HG03558 (cell line): ENCODE results near the gene KPNA6.
A peak's percentile ranks its signal among the peaks of the same experiment; 100 is the strongest.
"Not testable (repeated sequence)": the region's sequence is repeated elsewhere in the genome, so short reads cannot be mapped to it uniquely, and the experiment has no call there.

Experiments
- ATAC-seq: cut with Tn5 transposase; IDR thresholded peaks from one replicate; pipeline ENCODE4 v1.9.1; 2021; ENCODE audit warnings: moderate number of reproducible peaks; ENCODE audit not compliant: unreplicated experiment; ENCODE audit errors: extremely low read depth

KPNA6 gene

DNA sequence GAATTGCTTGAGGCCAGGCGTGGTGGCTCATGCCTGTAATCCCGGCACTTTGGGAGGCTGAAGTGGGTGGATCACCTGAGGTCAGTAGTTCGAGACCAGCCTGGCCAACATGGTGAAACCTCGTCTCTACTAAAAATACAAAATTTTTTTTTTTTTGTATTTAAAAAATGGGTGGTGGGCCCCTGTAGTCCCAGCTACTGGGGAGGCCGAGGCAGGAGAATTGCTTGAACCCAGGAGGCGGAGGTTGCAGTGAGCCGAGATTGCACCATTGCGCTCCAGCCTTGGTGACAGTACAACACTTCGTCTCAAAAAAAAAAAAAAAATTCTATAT is 26.1 kb downstream of the KPNA6 start:
- not testable (repeated sequence) for ATAC-seq

DNA sequence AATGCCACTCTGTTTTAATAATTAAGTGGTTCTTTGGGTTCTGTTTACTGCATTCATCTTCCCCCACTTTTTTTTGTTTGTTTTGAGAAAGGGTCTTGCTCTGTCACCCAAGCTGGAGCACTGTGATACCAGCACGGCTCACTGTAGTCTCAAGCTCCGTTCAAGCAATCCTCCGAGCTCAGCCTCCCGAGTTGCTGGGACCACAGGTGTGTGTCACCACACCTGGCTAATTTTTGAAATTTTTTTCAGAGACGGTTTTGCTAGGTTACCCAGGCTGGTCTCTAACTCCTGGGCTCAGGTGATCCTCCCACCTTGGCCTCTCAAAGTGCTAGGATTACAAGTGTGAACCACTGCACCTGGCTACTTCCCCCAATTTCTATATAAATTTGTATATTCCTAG is 29.3 kb downstream of the KPNA6 start:
- ATAC-seq, result no peak

DNA sequence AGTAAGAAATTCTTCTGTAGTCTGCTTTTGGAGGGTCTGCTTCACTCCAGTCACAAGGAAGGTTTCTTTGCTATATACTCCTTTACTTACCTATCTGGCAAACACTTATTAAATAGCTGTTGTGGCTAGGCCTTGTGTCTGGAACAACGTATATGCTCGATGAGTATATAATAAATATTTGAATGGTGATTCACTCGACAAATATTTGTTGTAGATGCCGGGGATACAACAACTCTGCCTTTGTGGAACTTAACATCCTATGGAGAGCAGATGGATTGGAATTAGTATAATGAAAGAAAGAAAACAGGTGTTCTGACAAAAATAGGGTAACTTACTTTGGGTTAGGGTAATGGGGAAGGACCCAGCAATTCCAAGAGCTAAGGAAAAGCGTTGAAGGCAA is 31.1 kb downstream of the KPNA6 start:
- no peak for ATAC-seq

DNA sequence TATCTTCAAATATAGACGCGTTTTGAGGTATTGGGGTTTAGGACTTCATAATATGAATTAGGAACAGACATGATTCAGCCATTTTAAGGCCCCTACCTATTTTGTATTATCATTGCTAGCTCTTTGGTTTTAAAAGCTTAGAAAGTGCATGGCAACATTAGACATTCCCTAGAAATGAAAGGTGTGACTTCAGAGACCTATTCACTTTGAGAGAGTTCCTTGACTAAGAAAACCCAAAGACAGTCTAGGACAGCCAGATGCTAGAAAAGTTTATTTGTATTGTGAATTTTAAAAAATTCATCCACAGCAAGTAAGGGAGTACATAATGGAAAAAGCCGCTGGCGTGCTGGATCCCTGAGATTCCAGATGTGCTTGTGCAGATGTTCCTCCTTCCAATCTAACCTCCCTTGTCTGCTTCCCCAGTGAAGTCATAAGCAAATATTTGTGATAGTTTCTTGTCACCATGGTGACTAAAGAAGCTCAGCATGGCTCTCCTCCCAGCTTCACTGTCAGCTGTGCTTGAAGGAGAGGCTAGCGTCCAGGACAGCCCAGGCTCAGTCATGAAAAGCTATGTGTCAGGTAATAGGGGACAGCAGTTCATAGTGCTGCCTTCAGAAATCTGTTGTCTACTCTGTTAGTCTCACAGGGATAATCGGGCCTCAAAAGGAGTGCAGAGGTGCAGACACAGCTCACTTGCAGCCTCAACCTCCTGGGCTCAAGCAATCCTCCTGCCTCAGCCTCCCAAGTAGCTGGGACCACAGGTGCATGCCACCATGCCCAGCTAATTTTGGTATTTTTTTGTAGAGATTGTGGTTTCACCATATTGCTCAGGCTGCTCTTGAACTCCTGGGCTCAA is 34.8 kb downstream of the KPNA6 start:
- ATAC-seq, result no peak

DNA sequence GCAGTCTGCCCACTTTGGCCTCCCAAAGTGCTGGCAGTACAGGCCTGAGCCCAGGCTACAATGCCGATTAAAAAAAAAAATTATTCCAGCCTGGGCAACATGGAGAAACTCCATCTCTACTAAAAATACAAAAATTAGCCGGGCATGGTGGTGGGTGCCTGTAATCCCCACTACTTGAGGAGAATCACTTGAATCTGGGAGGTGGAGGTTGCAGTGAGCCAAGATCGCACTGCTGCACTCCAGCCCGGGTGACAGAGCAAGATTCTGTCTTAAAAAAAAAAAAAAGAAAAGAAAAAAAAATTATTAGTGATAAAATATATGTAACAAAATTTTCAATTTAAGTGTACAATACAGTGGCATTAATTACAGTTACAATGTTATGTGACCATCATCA is 35.4 kb downstream of the KPNA6 start:
- not testable (repeated sequence) for ATAC-seq

DNA sequence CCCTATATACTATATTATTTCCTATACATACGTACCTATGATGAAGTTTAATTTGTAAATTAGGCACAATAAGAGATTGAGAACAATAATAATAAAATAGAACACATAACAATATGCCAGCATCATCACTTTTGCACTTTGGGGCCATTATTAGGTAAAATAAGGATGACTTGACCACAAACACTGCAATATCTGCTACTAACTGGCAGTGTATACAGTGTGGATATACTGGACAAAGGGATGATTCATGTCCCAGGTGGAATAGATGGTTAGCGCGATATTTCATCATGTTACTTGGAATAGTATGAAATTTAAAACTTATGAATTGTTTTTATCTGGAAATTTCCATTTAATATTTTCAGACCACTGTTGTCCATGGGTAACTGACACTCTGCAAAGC is 36.2 kb downstream of the KPNA6 start:
- ATAC-seq, result no peak

DNA sequence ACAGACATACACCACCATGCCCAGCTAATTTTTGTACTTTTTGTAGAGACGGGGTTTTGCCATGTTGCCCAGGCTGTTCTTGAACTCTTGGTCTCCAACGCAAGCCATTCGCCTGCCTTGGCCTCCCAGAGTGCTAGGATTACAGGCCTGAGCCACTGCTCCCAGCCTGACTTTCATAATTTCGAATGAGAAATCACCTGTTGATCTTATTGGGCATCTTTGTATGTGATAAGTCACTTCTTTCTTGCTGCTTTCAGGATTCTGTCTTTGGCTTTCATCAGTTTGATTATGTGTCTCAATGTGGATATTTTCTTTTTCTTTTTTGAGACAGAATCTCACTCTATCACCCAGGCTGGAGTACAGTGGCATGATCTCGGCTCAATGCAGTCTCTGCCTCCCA is 39.9 kb downstream of the KPNA6 start:
- not testable (repeated sequence) for ATAC-seq

DNA sequence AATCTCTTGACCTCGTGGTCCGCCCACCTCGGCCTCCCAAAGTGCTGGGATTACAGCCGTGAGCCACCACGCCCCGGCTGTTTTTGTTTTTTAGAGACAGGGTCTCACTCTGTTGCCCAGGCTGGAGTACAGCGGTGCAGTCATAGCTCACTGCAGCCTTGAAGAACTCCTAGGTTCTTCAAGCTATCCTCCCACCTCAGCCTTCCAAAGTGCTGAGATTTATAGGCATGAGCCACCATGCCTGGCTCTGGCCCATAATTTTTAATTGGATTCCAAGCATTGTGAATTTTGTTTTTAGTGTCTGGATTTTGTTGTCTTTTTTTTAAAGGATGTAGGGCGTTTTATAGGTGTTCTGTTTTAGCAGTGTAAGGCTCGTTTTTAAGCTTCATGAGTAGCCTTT is 43.0 kb downstream of the KPNA6 start:
- ATAC-seq, result no peak

DNA sequence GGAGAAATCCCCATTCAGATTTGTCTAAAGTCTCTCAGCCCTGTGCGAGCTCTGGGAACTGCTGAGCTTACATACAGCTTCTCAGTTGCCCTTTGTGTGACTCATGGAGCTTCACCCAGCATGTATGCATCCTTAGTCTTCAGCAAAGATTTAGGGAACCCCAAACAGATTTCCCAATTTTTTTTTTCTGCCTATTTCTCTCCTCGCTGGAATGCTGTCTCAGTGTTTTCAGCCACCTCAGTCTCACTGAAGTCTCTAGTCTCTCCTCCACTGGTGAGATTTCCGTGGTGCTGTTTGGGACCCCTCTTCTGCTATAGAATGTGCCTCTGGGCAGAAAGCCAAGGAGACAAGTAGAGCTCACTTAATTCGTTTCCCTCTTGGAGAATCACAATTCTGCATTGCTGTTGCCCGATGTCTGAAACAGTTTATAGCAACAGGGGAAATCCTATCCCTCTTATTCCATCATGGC is 43.5 kb downstream of the KPNA6 start:
- ATAC-seq, result no peak

DNA sequence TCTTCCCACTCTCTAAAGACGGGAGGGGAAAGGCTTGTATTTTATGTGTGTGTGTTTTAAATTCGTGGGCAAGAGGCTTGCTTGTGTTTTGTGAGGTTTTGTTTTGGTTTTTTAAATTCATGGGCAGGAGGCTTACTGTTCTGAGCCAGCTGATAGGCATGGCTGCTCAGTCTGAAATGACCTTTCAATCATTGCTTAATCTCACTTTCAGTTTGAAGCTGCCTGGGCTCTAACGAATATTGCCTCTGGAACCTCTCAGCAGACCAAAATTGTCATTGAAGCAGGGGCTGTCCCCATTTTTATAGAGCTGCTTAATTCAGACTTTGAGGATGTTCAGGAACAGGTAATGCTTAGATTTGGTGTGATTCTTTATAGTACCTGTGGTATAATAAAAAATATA is 51.3 kb downstream of the KPNA6 start:
- no peak for ATAC-seq

DNA sequence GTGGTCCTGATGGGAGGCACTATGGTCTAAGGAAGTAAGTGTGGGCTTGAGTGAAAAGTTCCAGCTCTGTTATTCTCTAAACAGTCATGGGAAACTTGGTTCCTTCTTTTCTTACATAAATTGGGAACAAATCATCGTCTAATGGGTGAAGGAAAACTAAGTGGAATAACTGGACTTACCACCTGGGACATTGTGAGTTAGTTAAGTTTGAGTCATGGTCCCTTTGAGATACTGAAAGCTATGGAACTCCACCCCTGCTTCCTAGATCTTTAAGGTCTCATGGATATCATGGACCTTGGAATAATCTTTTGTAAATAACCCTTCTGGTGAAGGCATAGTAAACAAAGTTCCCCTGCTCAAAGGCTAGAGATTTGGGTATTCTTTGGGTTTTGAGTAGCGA is 55.5 kb downstream of the KPNA6 start:
- no peak for ATAC-seq

DNA sequence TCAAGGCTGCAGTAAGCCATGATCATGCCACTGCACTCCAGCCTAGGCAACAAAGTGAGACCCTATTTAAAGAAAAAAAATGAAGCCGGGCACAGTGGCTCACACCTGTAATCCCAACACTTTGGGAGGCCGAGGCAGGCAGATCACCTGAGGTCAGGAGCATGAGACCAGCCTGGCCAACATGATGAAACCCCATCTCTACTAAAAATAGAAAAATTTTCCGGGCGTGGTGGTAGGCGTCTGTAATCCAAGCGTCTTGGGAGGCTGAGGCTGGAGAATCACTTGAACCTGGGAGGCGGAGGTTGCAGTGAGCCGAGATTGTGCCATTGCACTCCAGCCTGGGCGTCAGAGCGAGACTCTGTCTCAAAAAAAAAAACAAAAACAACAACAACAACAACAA is 57.8 kb downstream of the KPNA6 start:
- not testable (repeated sequence) for ATAC-seq

DNA sequence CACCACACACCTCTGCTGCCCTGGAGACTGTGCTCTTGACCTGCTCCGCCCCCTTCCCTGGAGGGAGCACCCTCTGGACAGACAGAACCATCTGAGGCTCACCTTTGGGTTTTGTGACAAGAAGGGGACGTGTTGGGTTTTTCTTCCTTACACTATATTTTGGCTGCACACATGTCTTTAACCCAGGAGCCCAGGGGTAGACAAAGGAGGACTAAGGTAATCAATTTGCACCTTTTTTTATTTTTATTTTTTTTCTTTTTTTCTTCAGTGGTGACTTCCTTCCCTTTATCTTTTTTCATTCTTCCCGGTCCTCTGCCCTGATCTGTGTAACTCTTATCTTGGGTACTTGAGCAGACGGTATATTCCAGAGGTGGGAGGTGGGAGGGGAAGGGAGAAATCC is 63.1 kb downstream of the KPNA6 start:
- ATAC-seq, result no peak

DNA sequence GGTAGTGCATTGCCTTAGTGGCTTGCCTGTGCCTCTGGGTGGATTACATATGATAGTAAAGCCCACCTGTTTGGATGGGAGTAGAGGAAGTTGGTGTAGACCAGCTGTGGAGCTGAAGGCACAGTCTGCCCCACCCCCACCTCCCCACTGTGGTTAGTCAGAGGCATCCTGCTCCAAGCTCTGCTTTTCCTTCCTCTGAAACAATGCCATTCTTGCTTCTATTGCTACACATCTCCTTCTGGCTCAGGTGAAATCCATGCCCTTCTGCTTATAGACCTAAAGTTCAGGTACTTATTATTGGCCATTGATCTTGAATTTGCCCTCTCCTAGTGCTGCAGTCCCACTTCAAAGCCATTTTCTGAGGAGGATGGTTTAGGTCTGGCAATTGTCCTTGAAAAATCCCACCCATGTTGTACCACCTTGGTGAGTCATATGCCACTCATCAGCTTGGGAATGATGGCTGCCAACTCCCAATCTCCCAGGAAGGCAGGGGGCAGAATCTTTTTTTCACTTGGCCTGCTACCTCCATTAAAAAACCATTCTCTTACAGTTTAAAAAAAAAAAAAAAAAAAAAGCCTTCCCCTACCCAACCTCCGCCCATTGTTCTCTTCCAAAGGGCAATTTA is 64.9 kb downstream of the KPNA6 start:
- ATAC-seq, result no peak

DNA sequence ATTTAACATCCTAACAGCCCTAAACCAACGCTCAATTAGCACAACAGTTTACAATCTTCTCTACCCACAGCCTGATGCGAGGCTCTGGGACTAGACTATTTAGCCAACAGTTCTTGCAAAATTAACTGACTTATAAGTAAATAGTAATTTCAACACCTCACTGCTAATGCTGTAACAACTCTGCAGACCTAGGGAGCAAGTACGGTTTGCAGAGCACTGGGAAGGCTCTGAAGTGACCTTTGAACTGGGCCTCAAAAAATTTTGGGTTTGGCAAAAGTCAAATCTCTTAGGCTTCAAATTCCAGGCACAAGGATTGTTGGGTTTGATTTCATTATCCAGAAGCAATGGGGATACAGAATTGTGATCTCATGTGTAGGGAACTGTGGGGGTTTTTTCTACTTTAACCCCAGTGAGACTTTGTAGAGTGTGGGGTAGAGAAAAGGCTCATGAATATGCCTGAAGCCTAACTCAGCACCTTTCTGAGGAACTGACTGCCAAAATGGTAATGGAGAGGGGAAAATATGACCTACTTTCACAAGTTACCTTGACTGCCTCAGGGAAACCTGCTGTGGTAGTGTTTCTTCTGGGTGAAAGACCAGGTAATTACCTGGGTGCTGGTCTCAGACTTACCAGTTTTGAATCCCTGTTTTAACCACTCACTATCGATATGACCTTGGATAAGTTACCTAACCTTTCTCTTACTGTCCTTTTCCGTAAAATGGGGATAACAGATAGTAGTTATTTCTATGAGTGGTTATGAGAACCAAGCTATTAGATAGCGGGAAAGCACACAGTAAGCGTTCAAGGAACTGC is 70.7 kb downstream of the KPNA6 start:
- ATAC-seq, result no peak

DNA sequence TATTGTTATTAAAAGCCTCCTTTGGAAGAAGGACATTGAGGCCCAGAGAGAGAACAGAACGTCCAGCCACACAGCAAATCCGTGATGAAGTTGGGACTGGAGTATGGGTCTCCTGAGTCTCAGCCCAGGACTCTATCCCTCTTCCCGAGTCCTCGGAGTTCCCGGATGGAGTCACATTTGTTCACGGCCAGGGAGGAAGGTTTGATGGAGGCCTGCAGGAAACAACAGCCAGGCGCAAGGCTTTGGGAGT is 71.3 kb downstream of the KPNA6 start:
- ATAC-seq, result no peak

DNA sequence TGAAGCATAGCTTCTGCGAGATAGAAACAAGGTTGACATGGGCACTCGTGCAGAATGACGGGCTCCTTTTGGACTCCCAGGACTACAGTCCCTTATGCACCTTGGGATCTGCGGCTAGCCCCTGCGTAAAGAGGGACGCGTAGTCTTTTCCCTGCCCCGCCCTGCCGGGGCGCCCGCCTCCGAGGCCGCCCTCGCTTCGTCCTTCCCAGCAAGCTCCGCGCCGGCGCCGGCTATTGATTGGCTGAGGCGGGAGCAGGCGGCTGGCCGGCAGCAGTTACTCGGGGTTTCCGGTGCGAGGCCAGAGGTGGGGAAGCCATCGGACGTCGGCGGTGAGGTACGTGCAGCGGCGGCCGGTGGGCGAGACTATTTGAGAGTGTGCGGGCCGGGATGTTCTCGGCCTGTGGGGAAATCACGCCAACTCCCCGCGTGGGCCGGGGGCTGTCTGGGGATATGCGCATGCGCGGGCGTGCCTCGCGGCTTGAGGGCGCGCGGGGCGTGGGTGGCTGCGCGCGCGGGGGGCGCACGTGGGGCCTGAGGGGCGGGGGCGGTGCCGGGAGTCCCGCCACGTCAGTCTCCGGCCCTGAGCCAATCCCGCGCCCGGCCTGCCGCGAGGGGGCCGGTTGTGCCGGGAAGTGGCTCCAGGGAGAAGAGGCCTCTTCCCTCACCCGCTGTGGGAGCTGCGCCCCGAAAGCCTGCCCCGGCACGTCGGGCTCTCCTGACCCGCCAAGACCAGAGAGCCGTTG is 71.8 kb downstream of the KPNA6 start, which contains the start of gene TXLNA:
TXLNA (plus strand) TSS at position 233 of the 743 bp plus-strand sequence. CDS start 671 bp downstream, outside the sequence.
- ATAC-seq, result peak; percentile 68

DNA sequence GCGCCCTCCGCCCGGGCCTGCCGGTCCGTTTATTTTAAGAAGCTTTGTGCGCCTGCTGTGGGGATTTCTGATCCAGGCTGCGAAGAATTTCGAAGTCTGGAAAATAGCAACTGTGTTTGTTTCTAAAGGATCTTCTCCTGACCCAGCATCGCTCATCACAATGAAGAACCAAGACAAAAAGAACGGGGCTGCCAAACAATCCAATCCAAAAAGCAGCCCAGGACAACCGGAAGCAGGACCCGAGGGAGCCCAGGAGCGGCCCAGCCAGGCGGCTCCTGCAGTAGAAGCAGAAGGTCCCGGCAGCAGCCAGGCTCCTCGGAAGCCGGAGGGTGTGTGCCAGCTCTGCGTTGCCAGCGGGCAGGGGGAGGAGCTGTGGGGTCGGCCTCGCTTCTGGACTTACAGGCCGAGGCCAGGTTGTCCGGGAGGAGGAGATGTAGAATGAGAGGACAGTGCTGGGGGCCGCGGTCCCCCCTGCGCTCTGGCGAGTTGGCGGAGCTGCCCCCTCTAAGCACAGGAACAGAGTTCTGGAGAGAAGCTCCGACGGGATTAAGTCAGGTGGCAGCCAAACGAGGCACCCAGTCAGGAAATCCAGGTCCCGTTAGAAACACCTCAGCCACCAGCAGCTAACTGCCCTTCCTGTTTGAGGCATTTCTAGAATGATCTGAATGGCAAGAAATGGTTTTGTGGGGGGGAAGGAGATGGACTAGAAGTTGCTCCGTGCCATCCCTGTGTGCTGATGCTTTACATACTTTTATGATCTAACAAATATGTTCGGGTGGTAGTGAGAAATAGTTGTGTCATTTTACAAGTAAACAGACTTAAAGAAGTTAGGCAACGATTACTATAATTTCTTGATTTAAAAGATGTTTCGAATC is 72.6 kb downstream of the KPNA6 start:
- ATAC-seq, result no peak

DNA sequence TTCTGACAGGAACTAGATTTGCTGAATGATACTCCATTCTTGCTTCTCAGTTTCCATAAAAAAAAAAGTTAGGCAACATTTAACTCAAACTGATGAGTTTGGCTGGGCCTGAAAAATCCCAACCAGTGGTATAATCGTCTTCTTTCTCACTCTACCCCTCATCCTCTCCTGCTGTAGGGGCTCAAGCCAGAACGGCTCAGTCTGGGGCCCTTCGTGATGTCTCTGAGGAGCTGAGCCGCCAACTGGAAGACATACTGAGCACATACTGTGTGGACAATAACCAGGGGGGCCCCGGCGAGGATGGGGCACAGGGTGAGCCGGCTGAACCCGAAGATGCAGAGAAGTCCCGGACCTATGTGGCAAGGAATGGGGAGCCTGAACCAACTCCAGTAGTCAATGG is 73.2 kb downstream of the KPNA6 start:
- no peak for ATAC-seq

DNA sequence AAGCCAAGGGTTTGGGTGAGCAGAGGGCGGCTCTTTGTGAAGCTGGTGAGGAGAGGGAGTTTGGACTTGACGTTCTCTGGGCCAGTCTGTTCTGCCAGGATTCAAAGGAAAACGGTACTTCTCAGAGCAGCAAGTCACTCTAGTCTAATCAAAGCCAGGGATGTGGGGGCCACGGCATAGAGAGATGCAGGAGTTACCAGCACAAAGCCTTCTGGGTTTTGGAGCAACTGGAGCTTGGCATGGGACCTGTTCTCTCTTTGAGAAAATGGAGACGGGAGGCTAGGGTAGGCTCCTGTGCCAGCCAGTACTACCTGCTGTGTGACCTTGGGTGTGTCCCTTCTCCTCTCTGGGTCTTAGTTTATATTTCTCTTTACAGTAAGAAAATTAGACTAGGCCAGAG is 73.7 kb downstream of the KPNA6 start:
- ATAC-seq, result no peak
